ENCODE results near the gene ELOVL3. TPM values are rescaled to one million over a fixed set of nuclear protein-coding genes. Genes with fewer than 3 reads are reported as not detected.

The ELOVL3 gene
- total and polyA plus RNA-seq, 4 donors, result 0.54 to 1.4 (median 1.1) TPM

GRCh38 chr10:102233997-102234396, 7.9 kb downstream of the ELOVL3 start:
- H3K9me3 ChIP-seq (ENCODE audit: control insufficient read depth in 4 of 4, insufficient read depth in 3 of 4, low read length in 3 of 4), result no peaks in the 10 kb centered on the region
- no peak overlapping the region for H3K27ac ChIP-seq (ENCODE audit: low read depth in 1 of 2, low read length in 1 of 2)
- WGBS, 2 donors, result 70 to 73% methylated on average over 1 of the region's 1 CpG
- ATAC-seq (ENCODE audit: insufficient read depth, low FRiP score), result no peak
- no peak overlapping the region for H3K9ac ChIP-seq (ENCODE audit: insufficient read depth in 1 of 2, low read length in 2 of 2)
- H3K27me3 ChIP-seq (ENCODE audit: control insufficient read depth in 3 of 3, insufficient read depth in 3 of 3, low read length in 2 of 3), result peaks cover 0 to 50% (median 2%) of the 10 kb centered on the region in 3 donors
- no peak for DNase-seq
- no peak overlapping the region for H3K4me3 ChIP-seq
- no peaks in the 10 kb centered on the region for H3K36me3 ChIP-seq (ENCODE audit: control insufficient read depth in 4 of 4, insufficient read depth in 4 of 4, low read length in 4 of 4)
- TF ChIP-seq CTCF (IDR thresholded peaks at IDR 0.05; ENCODE audit: control extremely low read depth, extremely low read depth), result no peak
- H3K4me1 ChIP-seq (ENCODE audit: control insufficient read depth in 5 of 5, insufficient read depth in 5 of 5, low read length in 5 of 5), result peaks cover 4 to 32% (median 9%) of the 10 kb centered on the region in 5 donors

- H3K27me3 ChIP-seq (ENCODE audit: control insufficient read depth in 3 of 3, insufficient read depth in 3 of 3, low read length in 2 of 3), result peaks cover 0 to 57% (median 3%) of the 10 kb centered on the region in 3 donors
- no peak for DNase-seq
- no peak for TF ChIP-seq CTCF (IDR thresholded peaks at IDR 0.05; ENCODE audit: control extremely low read depth, extremely low read depth)
- peaks cover 3 to 28% (median 9%) of the 10 kb centered on the region in 5 donors for H3K4me1 ChIP-seq (ENCODE audit: control insufficient read depth in 5 of 5, insufficient read depth in 5 of 5, low read length in 5 of 5)
- H3K4me3 ChIP-seq, result no peak overlapping the region
- H3K36me3 ChIP-seq (ENCODE audit: control insufficient read depth in 4 of 4, insufficient read depth in 4 of 4, low read length in 4 of 4), result no peaks in the 10 kb centered on the region
- no peak overlapping the region for H3K27ac ChIP-seq (ENCODE audit: low read depth in 1 of 2, low read length in 1 of 2)
- no peak for ATAC-seq (ENCODE audit: insufficient read depth, low FRiP score)
- H3K9me3 ChIP-seq (ENCODE audit: control insufficient read depth in 4 of 4, insufficient read depth in 3 of 4, low read length in 3 of 4), result no peaks in the 10 kb centered on the region
- H3K9ac ChIP-seq (ENCODE audit: insufficient read depth in 1 of 2, low read length in 2 of 2), result no peak overlapping the region
- WGBS, 2 donors, result 67 to 72% methylated on average over 12 of the region's 12 CpGs
These were observed 8.9 kb downstream of the ELOVL3 start for GRCh38 chr10:102234888-102235597.

GRCh38 chr10:102235598-102235920, 9.5 kb downstream of the ELOVL3 start:
- peaks cover 0 to 28% (median 7%) of the 10 kb centered on the region in 5 donors for H3K4me1 ChIP-seq (ENCODE audit: control insufficient read depth in 5 of 5, insufficient read depth in 5 of 5, low read length in 5 of 5)
- no peaks in the 10 kb centered on the region for H3K36me3 ChIP-seq (ENCODE audit: control insufficient read depth in 4 of 4, insufficient read depth in 4 of 4, low read length in 4 of 4)
- H3K27me3 ChIP-seq (ENCODE audit: control insufficient read depth in 3 of 3, insufficient read depth in 3 of 3, low read length in 2 of 3), result peaks cover 0 to 58% (median 7%) of the 10 kb centered on the region in 3 donors
- 94 to 100% methylated on average over 1 of the region's 1 CpG for WGBS, 2 donors
- H3K9ac ChIP-seq (ENCODE audit: insufficient read depth in 1 of 2, low read length in 2 of 2), result no peak overlapping the region
- H3K4me3 ChIP-seq, result no peak overlapping the region
- H3K27ac ChIP-seq (ENCODE audit: low read depth in 1 of 2, low read length in 1 of 2), result no peak overlapping the region
- ATAC-seq (ENCODE audit: insufficient read depth, low FRiP score) (no peak), DNase-seq (no peak)
- no peak for TF ChIP-seq CTCF (IDR thresholded peaks at IDR 0.05; ENCODE audit: control extremely low read depth, extremely low read depth)
- no peaks in the 10 kb centered on the region for H3K9me3 ChIP-seq (ENCODE audit: control insufficient read depth in 4 of 4, insufficient read depth in 3 of 4, low read length in 3 of 4)

Data from lung (tissue), 12 donors.